Gastrocnemius medialis (tissue), 4 donors: ENCODE measurements around the gene LRCH3. TPM values are rescaled to one million over a fixed set of nuclear protein-coding genes. Genes with fewer than 3 reads are reported as not detected.

Experiments
- ATAC-seq, 2 donors: fragments of 150-250 bp; one replicate each; pipeline ENCODE4 v1.9.1; 2016
- DNase-seq, 2 donors: peaks; one replicate each; pipeline ENCODE4 v3.0.0-alpha.2; 2019
- H3K27ac ChIP-seq, 4 donors: fragments of 200-600 bp; sonication (generic); 1 replicate in 1 of 4; 2 replicates in 3 of 4; pipeline ENCODE4 v1.5.1; 2016 to 2018; ENCODE audit warnings: mild to moderate bottlenecking in 2 of 4, moderate library complexity in 1 of 4
- H3K27me3 ChIP-seq, 3 donors: fragments of 200-600 bp; sonication (generic) in 2 of 3; 1 replicate in 1 of 3; 2 replicates in 2 of 3; pipeline versions ENCODE4 v1.5.1 to v1.6.0; 2016 to 2019; ENCODE audit warnings: mild to moderate bottlenecking in 1 of 3, moderate library complexity in 1 of 3
- H3K36me3 ChIP-seq, 2 donors: fragments of 200-600 bp; sonication (generic) in 1 of 2; one replicate each; pipeline ENCODE4 v1.5.1; 2017 to 2018
- H3K4me1 ChIP-seq, 2 donors: fragments of 200-600 bp; sonication (generic) in 1 of 2; one replicate each; pipeline ENCODE4 v1.5.1; 2016 to 2017; ENCODE audit warnings: mild to moderate bottlenecking in 2 of 2
- H3K4me3 ChIP-seq, 4 donors: fragments of 200-600 bp; sonication (generic) in 3 of 4; 1 replicate in 1 of 4; 2 replicates in 3 of 4; pipeline ENCODE4 v1.5.1; 2016 to 2019; ENCODE audit warnings: mild to moderate bottlenecking in 2 of 4
- H3K9me3 ChIP-seq, 3 donors: fragments of 200-600 bp; sonication (generic) in 2 of 3; 1 replicate in 1 of 3; 2 replicates in 2 of 3; pipeline ENCODE4 v1.5.1; 2016 to 2019
- POLR2A ChIP-seq, 2 donors: fragments of 450-650 bp; IDR thresholded peaks; one replicate each; pipeline ENCODE4 v1.6.1; 2017; ENCODE audit warnings: antibody characterized with exemption in 2 of 2, mild to moderate bottlenecking in 2 of 2, moderate library complexity in 2 of 2
- in situ Hi-C, 4 donors: fragments of 200-750 bp; cut with MboI; loops; one replicate each; pipeline versions ENCODE4 v1.15.0 to v1.8.0; 2017; ENCODE audit warnings: low sequenced_read_pairs in 4 of 4
- intact Hi-C: fragments of 100-400 bp; cut with DNase I; formaldehyde crosslinking; loops from one replicate; pipeline ENCODE4 v1.15.1; 2023; ENCODE audit warnings: low total_unique reads
- total RNA-seq, 4 donors: library from RNA; depleted of rRNA; stranded (reverse); fragments of >200 nt; gene quantifications; one replicate each; pipeline versions ENCODE4 v1.1.0 to v1.2.3, GENCODE V29; 2016
- TF ChIP-seq, protein P1 (sequence below), 5 experiments: fragments of 450-650 bp in 3 of 5; fragments of 200-600 bp in 2 of 5; sonication (generic) in 2 of 5; IDR thresholded peaks in 4 of 5; conservative IDR thresholded peaks in 1 of 5; 1 replicate in 4 of 5; 2 replicates in 1 of 5; pipeline ENCODE4 v1.5.1; 2016 to 2019; ENCODE audit warnings: antibody characterized with exemption in 5 of 5, mild to moderate bottlenecking in 3 of 5, moderate library complexity in 3 of 5

LRCH3 gene
- total RNA-seq, 4 donors from 2014 or later, result 18.0 to 126 (median 26.7) TPM

DNA sequence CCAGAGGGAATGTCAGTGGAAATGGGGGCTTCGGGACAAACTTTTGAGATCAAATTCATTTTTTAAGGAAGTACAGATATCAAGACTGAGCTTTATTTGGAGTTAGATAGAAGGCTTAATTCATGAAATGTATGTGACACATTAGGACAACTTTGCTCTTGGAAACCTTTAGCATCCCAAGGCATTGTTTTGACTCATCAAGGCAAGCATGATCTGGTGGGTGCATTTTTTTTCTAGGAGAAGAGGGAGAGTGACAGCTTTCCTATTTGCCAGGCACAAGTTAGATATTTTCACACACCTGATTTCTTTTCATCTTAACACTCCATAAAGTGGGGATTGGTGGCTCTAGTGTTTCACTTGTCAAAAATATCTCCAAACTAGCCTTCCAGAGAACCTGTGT is 97.5 kb downstream of the LRCH3 start:
- Histone ChIP-seq H3K4me1 (no peaks in the 10 kb centered on the region), H3K9me3 (no peaks in the 10 kb centered on the region), H3K36me3 (peaks cover 0 to 13% of the 10 kb centered on the region in 2 donors), H3K4me3 (no peak overlapping the region), H3K27ac (no peak overlapping the region), H3K27me3 (no peaks in the 10 kb centered on the region)
- in situ Hi-C loops (no loop called here), intact Hi-C loops (no loop called here)
- TF ChIP-seq, protein P1, sequence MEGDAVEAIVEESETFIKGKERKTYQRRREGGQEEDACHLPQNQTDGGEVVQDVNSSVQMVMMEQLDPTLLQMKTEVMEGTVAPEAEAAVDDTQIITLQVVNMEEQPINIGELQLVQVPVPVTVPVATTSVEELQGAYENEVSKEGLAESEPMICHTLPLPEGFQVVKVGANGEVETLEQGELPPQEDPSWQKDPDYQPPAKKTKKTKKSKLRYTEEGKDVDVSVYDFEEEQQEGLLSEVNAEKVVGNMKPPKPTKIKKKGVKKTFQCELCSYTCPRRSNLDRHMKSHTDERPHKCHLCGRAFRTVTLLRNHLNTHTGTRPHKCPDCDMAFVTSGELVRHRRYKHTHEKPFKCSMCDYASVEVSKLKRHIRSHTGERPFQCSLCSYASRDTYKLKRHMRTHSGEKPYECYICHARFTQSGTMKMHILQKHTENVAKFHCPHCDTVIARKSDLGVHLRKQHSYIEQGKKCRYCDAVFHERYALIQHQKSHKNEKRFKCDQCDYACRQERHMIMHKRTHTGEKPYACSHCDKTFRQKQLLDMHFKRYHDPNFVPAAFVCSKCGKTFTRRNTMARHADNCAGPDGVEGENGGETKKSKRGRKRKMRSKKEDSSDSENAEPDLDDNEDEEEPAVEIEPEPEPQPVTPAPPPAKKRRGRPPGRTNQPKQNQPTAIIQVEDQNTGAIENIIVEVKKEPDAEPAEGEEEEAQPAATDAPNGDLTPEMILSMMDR (IDR thresholded peaks at IDR 0.05 in 4 of 5, conservative IDR thresholded peaks at IDR 0.05 in 1 of 5), result no peak
- no peak for TF ChIP-seq POLR2A (IDR thresholded peaks at IDR 0.05)
- ATAC-seq (no peak), DNase-seq (no peak)

DNA sequence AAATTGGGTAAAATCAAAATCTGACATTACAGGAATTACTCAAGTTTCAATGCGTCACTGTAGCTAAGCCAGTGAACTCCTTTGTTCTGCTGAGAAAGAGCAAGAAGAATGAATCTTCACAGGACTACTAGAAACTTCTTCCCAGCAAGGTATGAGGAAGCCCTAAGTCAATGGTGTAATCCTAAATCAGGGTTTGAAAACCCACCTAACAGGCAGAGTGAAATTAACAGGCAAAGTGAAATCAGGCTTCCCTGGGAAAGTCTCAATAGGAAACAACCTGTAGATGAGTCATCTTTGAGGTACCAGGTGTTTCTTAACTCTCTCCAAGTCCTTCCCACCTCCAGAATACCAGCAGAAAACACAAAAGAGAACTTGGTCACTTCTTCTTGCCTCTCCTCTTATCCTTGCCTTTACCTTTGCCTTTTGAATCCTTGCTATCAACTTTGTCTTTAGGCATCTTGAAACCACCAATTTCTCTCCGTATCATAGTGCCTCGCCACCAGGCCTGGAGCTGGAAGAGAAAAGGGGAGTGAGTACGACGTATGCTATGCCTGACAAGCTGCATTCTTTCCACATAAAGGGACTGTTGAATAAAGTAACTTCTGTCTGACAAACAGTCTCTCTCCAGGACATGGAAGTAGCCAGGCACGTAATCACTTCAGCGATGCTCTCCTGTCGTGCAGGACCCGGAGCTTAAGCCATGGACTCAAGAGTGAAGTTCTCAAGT is 98.3 kb downstream of the LRCH3 start:
- H3K4me3 ChIP-seq, result no peak overlapping the region
- no peak for TF ChIP-seq POLR2A (IDR thresholded peaks at IDR 0.05)
- TF ChIP-seq, protein P1 (IDR thresholded peaks at IDR 0.05 in 4 of 5, conservative IDR thresholded peaks at IDR 0.05 in 1 of 5), result no peak
- no peaks in the 10 kb centered on the region for H3K27me3 ChIP-seq
- no peak for DNase-seq
- H3K9me3 ChIP-seq, result no peaks in the 10 kb centered on the region
- ATAC-seq, result no peak
- H3K36me3 ChIP-seq, result peaks cover 0 to 4% of the 10 kb centered on the region in 2 donors
- no peaks in the 10 kb centered on the region for H3K4me1 ChIP-seq
- H3K27ac ChIP-seq, result no peak overlapping the region
- in situ Hi-C loops, result no loop called here
- intact Hi-C loops, result no loop called here

DNA sequence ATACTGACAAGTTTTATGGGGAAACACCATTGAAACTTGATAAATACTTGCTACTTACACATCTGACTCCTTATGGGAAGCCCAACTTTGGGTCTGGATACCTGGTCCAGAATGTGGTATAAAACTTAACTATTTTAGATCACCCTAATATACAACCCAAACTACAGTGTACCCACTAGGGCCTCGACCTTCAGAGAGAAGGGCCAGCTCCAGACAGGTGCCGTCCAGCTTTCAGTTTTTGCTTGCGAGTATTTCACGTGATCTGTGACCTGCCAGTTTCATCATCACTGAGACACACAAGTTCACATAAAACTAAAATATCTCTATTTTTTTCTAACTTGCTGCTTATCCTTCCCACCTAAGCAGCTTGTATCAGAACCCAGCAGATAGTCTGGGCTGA is 99.6 kb downstream of the LRCH3 start:
- no peaks in the 10 kb centered on the region for H3K36me3 ChIP-seq
- no peak overlapping the region for H3K27ac ChIP-seq
- H3K4me1 ChIP-seq, result no peaks in the 10 kb centered on the region
- no peaks in the 10 kb centered on the region for H3K9me3 ChIP-seq
- TF ChIP-seq POLR2A (IDR thresholded peaks at IDR 0.05), result no peak
- TF ChIP-seq, protein P1 (IDR thresholded peaks at IDR 0.05 in 4 of 5, conservative IDR thresholded peaks at IDR 0.05 in 1 of 5), result no peak
- DNase-seq, result no peak
- intact Hi-C loops (no loop called here), in situ Hi-C loops (loop anchor here in 1 of 4 donors (10.0 kb wide), 1 partner anchor 56 kb away; no protein-coding TSS in a partner anchor)
- ATAC-seq, result no peak
- H3K27me3 ChIP-seq, result no peaks in the 10 kb centered on the region
- H3K4me3 ChIP-seq, result no peak overlapping the region

DNA sequence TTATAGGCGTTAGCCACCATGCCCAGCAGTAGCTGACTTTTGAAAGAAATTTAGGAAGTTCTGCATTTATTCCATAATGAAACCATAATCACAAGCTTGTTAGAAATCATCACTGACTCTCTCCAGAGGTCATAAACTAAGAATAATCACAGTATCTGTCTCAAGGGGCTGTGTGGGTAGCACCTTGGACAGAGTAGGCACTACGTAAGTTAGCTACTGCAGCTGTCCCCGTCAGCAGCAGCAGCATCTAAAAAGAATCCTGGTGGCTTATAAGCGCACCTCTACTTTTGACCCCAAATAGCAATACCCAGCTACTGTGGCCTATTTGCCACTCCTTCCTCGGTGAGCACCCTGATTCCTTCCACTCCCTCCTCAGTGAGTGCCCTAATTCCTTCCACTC is 101.1 kb downstream of the LRCH3 start:
- intact Hi-C loops, result no loop called here
- Histone ChIP-seq H3K9me3 (no peaks in the 10 kb centered on the region), H3K36me3 (no peaks in the 10 kb centered on the region), H3K4me1 (no peaks in the 10 kb centered on the region), H3K27ac (no peak overlapping the region), H3K27me3 (peaks cover 0 to 3% (median 0%) of the 10 kb centered on the region in 3 donors), H3K4me3 (no peak overlapping the region)
- ATAC-seq (no peak), DNase-seq (no peak)
- in situ Hi-C loops, result loop anchor here in 1 of 4 donors (10.0 kb wide), 1 partner anchor 57 kb away; no protein-coding TSS in a partner anchor
- TF ChIP-seq, protein P1 (IDR thresholded peaks at IDR 0.05 in 4 of 5, conservative IDR thresholded peaks at IDR 0.05 in 1 of 5), result no peak
- TF ChIP-seq POLR2A (IDR thresholded peaks at IDR 0.05), result no peak
